ENCODE data around the gene KRT75. TPM values are rescaled to one million over a fixed set of nuclear protein-coding genes. Genes with fewer than 3 reads are reported as not detected.

KRT75 gene
- total RNA-seq, 3 donors from 2014 or later, result not detected

GRCh38 chr12:52378091-52378490, 56.1 kb downstream of the KRT75 start:
- intact Hi-C loops (cut with DNase I; ENCODE audit: low total_unique reads), result no loop called here
- Histone ChIP-seq H3K27me3 (no peaks in the 10 kb centered on the region), H3K4me3 (no peak overlapping the region), H3K9me3 (no peaks in the 10 kb centered on the region), H3K27ac (no peak overlapping the region), H3K4me1 (no peaks in the 10 kb centered on the region), H3K36me3 (no peaks in the 10 kb centered on the region)
- TF ChIP-seq CTCF (IDR thresholded peaks at IDR 0.05), result no peak
- no peak for TF ChIP-seq POLR2A (IDR thresholded peaks at IDR 0.05)
- no peak for TF ChIP-seq POLR2AphosphoS5 (IDR thresholded peaks at IDR 0.05)
- DNase-seq (ENCODE audit: low spot score in 2 of 2), result no peak

GRCh38 chr12:52377266-52377665, 56.9 kb downstream of the KRT75 start:
- no peak overlapping the region for H3K27ac ChIP-seq
- TF ChIP-seq CTCF (IDR thresholded peaks at IDR 0.05) (no peak), POLR2A (IDR thresholded peaks at IDR 0.05) (no peak), POLR2AphosphoS5 (IDR thresholded peaks at IDR 0.05) (no peak)
- H3K27me3 ChIP-seq, result no peaks in the 10 kb centered on the region
- H3K4me1 ChIP-seq, result no peaks in the 10 kb centered on the region
- intact Hi-C loops (cut with DNase I; ENCODE audit: low total_unique reads), result no loop called here
- no peaks in the 10 kb centered on the region for H3K9me3 ChIP-seq
- H3K4me3 ChIP-seq, result no peak overlapping the region
- DNase-seq (ENCODE audit: low spot score in 2 of 2), result no peak
- no peaks in the 10 kb centered on the region for H3K36me3 ChIP-seq

Other genes starting within 250 kb of the KRT75 start
- 1 to 10 TPM in 2 of 3 donors, not detected in 1; 2.9 to 9.8 TPM for gene KRT80, start 242.4 kb downstream of the KRT75 start, total RNA-seq
- gene KRT7, start 201.1 kb downstream of the KRT75 start, total RNA-seq, result 1,000 to 10,000 TPM in 1 of 3 donors, 100 to 1,000 TPM in 1, 1 to 10 TPM in 1; 4.2 to 1,051 (median 358) TPM
- gene KRT86, start 159.7 kb downstream of the KRT75 start, total RNA-seq, result 1 to 10 TPM in 1 of 3 donors, under 1 TPM in 1, not detected in 1; 0.66 to 2.2 TPM
- gene KRT81, start 142.8 kb downstream of the KRT75 start, total RNA-seq, result 10 to 100 TPM in 1 of 3 donors, 1 to 10 TPM in 1, not detected in 1; 3.6 to 29.9 TPM
- gene KRT83, start 113.0 kb downstream of the KRT75 start, total RNA-seq, result under 1 TPM in 2 of 3 donors, not detected in 1; 0.33 to 0.59 TPM
- not detected for gene KRT85, start 66.9 kb downstream of the KRT75 start, total RNA-seq
- not detected for gene KRT84, start 48.7 kb downstream of the KRT75 start, total RNA-seq
- gene KRT82, start 28.0 kb downstream of the KRT75 start, total RNA-seq, result not detected
- gene KRT6B, start 17.8 kb upstream of the KRT75 start, total RNA-seq, result 10 to 100 TPM in 2 of 3 donors, not detected in 1; 42.0 to 69.2 TPM
- not detected for gene KRT6C, start 39.4 kb upstream of the KRT75 start, total RNA-seq
- gene KRT6A, start 58.9 kb upstream of the KRT75 start, total RNA-seq, result 1 to 10 TPM in 1 of 3 donors, under 1 TPM in 1, not detected in 1; 0.33 to 3.1 TPM
- 100 to 1,000 TPM in 2 of 3 donors, 1 to 10 TPM in 1; 4.3 to 464 (median 413) TPM for gene KRT5, start 86.0 kb upstream of the KRT75 start, total RNA-seq
- gene KRT71, start 118.8 kb upstream of the KRT75 start, total RNA-seq, result under 1 TPM in 1 of 3 donors, not detected in 2; 0.16 TPM
- not detected for gene KRT74, start 139.5 kb upstream of the KRT75 start, total RNA-seq
- gene KRT72, start 167.1 kb upstream of the KRT75 start, total RNA-seq, result not detected
- not detected for gene KRT73, start 184.2 kb upstream of the KRT75 start, total RNA-seq
- gene KRT2, start 217.8 kb upstream of the KRT75 start, total RNA-seq, result not detected
- not detected for gene KRT1, start 246.0 kb upstream of the KRT75 start, total RNA-seq